GM18951 (cell line): ENCODE measurements around the gene EFCAB7.

Source experiments
- POLR2A ChIP-seq: IDR thresholded peaks from 4 replicates; pipeline ENCODE4 v1.6.1; 2011; ENCODE audit warnings: mild to moderate bottlenecking; ENCODE audit not compliant: insufficient read length, insufficient read depth; ENCODE audit errors: extremely low read depth
- in situ Hi-C: fragments of 300-500 bp; cut with MboI; formaldehyde crosslinking; loops from one replicate; pipeline ENCODE4 v1.12.0; 2022; ENCODE audit warnings: low sequenced_read_pairs, mixed read lengths, inconsistent platforms; ENCODE audit not compliant: unreplicated experiment

EFCAB7 gene

GRCh38 chr1:63621075-63621474 lies 97.8 kb downstream of the EFCAB7 start:
- no peak for TF ChIP-seq POLR2A
- in situ Hi-C loops, result no loop called here

GRCh38 chr1:63621698-63622097 lies 98.4 kb downstream of the EFCAB7 start:
- no peak for TF ChIP-seq POLR2A
- in situ Hi-C loops, result no loop called here
